HG02588 (cell line): Measurements from ENCODE around the gene DUSP9.

Experiments used
- ATAC-seq: cut with Tn5 transposase; IDR thresholded peaks from one replicate; pipeline ENCODE4 v1.9.1; 2021; ENCODE audit warnings: mild to moderate bottlenecking, moderate library complexity; ENCODE audit not compliant: unreplicated experiment

Gene DUSP9

DNA sequence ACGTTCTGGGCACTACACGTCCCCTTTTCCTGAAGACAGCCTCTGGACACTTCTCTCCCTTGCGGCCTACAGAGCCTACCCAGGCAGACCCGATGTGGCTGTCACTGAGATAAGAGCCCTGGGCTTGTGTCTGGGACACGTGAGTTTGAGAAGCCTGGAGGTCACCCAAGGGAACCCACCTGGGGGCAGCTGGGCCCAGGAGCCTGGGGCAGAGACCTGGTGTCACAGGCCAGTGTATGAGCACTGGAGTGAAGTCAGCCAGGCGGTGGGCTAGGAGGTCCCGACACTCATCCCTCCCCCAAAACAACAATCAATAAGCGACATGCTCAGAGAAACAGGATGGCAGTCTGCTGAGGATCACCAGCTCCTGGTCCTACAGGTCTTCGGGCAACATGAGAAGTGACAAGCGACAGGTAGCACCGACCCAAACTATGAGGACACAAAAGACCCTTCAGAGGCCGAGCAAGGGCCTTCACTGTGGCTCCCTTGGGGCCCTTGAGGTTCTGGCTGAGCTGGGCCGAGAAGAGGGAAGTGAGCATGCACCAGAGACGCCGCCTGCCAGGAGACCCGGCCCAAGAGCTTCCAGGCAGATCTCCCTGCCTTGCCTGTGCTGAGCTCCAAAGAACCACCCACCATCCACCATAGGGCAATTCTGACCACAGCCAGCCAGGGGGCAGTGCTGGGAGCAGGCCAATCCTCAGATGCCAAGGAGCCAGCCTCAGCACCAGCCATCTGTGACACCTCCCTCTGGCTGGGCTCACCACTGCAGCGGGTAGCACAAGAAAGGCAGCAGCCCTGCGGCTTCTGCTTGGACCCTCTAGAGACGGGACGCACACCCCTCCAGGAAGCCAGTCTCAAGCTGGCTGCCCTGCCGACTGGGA is 11.0 kb upstream of the DUSP9 start:
- ATAC-seq = no peak

DNA sequence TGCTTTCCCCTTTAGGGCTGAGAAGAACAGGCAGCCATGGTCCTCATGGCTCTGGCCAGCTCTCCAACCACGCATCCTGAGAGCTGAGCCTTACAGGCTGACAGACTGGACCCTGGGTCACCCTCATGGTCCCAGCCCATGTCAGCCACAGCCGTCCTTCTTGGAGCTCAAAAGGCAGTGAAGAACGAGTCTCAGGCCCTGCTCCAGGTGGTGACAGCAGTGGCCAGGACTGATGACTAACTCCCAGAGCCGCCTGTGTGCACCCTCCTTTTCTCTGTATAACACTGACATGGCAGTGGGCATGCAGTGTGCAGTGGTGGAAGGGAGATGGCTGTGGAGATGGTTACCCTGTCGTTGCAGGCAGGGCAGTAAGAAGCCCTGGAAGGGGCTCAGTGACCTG is 10.3 kb upstream of the DUSP9 start:
- ATAC-seq = no peak

DNA sequence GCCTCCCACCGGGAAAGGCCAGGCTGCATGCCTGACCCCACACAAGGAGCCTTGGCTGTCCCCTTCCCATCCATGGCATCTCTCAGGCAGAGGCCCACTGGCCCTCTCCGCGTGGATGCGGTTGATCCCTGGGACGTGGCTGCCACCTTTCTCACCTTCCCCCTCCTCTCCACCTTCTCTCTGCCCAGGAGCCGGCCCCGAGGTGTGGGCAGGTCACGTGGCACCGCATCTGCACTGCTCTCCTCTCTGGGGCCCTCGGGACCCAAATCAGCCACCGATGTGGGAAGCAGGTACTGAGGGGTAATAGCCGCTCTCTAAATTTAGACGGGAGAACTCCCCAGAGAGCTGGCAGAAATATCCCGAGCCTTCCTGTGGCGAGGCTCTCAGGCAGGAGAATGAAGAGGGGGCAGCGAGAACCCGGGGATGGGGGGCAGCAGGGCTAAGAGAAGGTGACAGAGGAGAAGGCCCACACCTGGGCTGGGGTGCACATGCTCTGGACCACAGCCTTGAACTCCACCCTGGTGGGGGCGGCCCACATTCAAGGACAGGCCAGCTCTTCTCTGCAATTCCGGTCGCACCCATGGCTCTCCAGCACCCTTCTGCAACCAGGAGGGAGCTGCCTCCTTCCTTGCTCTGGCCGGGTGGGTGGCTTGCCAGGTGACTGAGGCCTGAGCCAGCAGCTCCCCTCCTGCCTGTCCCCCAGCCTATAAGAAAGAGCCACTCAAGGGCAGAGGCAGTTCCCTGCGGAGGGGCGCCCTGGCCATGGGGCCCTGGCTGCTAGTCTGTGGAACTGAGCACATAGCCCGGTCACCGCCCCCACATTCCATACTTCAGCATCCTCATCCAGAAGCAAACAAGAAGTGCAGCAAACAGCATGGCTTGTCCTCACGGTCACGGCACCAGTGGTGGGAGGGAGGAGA is 9.6 kb upstream of the DUSP9 start:
- ATAC-seq = no peak

DNA sequence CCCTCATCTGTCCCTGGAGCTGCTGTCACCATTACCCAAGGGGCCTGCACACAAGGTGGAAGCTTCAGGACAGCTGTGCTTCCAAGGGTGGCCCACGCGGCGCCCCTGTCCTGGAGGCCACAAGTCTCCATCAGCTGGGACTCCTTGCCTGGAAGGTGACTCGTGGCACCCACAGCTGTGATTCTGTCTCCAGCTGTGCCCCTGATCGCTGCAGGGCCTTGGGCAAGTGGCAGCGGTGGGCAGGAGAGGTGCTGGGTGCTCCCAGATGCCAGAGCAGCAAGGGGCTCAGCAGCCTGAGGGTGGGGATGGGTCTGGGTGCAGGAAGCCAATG is 9.0 kb upstream of the DUSP9 start:
- no peak for ATAC-seq

DNA sequence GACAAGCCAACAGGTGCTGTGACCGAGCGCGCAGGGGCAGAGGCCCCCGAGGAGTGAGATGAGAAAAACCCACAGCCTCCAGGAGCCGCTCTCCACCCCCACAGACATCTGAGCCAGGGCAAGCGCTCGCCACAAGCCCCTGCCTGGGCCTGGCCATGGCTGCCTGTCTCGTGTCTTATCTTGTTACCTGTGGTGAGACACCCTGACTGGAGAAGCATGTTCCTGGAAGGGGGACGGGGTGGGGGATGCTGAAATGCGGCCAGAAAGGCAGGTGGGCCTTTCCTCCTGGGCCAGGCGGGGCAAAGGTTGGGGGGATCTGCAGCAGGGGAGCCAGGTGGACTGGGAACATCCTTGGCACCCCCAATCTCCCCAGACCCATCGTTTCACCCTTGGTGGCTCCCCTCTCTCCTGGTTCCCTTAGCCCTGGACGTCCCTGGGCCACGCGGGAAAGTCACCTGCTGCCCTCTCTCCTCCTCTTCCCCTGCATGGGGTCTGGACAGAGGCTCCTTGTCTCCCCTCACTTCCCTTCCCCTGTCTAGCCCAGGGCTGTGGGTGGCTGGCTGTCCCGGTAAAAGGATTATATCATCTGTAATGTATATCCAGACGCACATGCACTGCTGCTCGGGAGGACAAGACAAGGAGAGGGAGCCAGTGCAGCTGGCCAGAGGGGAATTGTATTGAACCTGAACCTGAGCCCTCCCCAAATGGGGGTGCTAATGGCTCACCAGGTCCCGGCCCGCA is 8.4 kb upstream of the DUSP9 start:
- ATAC-seq = no peak

DNA sequence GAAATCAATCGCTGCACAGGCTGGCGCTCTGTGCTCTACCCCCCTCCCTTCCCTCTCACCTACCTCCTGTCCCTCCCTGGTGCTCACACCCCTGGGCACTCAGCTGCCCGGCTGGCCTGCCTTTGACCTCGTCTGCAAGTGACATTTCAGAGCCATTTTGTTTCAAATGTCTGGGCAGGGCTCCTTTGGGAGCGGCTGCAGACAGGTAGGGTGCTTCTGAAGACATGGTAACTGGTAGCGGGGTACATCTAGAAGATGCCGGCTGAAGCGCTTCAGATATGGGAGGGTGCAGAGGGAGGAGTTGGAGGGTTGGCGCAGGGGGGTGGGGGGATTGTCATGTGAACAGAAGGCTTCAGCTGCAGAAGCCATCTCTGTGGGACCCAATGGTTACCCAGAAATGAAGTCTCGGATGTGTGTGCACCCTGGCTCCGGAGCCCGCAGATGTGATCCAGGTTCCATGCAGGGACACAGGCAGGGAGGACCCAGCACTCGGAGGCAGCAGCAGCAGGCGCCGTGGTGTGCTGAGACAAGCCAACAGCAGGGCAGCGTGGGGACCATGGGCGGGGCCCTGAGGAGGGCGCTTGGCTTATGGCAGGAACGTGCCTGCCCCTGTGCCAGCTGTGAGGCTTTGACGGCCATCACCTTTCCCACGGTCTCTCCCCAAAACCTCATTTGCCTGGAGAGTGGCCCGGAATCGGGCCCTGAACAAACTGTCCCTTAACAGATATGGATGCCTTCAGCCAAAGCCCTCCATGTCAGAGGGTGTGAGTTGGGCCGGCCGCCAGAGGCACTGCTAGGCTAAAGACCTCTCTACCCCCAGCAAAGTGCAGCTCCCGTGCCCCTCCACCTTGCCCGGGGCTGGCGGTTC is 7.6 kb upstream of the DUSP9 start:
- no peak for ATAC-seq

DNA sequence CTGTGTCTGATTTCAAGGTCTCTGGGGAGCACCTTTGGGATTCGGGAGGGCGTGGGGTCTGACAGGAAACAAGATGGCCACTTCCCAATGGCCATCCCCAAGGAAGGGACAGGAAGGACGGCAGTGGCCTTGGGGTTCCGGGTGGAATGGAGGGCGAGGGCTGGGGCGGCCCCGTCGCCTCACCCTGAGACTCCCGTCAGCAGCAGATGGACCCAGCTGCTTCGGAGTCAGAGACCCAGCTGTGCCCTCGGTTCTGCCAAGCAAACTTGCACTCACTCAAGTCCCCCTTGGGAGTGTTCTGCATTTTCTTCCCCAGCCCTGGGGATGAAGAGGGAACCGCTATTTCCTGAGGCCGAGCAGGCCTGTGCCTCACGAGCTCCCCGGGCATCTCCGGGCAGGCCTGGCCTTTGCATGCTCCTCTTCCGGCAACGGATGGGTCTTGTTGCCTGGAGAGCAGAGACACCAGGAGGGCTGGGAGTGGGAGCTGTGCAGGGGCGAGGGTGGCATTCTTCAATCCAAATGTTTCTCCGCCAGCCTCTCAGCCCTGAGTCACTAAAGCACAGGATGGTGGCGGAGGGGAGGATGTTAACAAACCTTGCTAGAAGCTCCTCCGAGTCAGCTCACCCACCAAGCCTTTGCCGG is 6.8 kb upstream of the DUSP9 start:
- no peak for ATAC-seq

DNA sequence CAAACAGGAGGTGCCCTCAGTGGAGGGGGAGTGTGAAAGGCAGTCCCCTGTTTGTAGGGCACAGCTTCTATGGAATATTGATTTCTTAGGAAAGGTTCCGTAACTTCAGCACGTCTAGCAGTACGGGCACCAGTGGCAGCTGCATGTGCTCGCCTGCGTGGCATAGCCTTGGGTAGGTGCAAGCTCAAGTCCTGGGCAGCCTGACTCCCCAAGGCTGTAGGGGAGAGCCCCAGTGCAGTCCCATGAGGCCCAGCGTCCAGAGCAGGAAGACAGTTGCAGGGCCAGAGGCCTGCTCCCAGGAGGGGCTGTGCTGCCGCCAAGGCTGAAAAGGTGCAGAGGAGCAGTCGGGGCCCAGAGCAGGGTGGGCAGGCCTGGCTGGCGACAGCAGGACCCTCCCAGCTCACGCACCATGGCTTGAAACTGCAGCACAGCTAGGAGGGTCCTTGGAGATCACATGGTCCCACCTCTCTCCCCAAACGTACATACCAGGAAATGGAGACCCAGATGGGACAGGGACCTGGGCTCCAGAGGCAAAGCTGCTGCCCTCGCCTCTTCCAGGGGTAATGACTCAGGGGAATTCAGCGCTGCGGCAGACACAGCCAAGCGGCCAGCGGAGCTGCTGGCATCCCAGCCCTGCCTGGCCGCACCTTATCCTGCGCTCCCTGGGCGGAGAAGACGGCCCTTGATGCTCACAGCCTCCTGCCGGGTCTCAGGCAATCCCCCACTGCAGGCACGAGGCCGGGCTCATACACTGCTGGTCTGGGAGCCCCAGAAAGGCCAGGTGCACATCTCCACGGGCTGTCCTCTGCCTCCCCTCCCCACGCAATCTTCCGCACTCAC is 6.0 kb upstream of the DUSP9 start:
- ATAC-seq = no peak

DNA sequence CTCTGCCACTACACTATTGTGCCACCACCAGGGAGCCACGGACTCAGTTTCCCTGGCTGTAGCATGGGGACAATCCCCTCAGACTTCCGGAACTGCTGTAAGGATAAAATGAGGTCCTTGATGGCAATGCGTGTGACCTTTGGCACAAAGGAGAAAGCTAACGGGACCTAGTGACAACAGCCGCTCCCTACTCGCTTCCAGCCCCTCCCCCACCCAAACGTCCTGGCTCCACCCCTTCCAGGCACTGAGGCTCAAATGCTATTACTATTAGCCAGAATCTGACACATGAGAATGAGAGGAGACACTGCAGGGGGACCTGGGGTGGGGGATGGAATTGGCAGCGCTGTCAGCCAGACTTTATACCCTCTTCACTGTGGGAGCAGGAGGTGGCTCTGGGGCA is 5.4 kb upstream of the DUSP9 start:
- ATAC-seq = no peak

DNA sequence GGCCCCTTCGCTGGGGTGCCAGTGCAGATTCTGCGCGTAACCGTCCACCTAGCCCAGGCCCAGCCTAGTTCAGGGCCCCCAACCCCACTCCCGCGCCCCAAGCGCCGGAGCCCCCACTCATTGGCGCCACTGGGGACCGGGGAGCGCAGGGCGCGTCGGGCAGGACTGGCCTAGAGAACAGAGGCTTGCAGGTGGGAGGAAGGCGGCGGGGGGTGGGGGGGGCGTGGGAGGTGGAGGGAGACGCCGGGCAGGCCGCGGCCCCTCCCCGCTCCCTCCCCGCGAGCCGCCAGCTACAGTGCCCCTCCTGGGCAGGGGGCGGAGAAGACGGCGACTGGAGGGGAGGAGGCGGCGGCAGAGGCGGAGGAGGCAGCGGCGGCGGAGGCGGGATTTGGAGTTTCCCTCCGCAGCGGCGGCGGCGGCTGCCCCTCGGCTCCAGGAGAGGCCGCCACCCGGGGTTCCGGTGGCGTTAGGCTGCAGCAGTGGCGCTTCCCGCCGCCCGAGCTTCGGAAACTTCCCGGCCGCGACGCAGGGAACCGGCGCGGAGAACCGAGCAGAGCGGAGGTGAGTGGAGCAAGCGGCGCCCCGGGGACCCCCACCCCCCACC is 4.8 kb upstream of the DUSP9 start:
- no peak for ATAC-seq

DNA sequence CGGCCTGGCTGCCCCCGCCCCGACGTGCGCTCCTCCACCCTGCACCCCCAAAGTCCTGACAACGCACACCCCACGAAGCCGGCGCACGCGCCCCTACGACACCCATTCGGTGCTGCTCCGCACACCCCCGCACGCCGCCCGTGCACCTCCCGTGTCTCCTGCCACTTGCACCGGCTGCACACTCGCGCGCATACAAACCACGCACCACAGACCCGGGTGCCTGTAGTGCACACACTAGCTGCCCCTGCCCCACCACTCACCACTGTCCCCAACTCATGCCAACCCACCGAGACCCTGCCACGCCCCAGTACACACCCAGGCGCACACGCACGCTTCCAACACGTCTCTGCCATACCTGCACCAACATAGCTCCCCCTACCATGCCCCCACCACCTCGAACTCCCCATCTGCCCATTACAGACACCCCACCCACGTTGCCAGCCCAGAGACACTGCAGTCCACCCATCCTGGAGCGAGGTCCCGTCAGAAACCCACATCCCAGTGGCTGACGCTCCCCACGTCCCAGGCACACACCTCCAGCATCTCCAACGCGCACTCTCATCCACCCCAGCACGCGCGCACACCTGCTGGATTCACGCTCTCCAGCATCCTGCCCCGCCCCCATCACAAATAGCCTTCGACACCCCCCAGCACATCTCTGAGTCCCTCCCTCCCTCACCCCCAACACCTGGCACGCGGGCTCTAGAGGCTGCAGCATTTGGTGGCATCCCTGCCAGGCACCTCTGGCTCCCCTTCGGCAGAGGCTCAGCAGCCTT is 4.2 kb upstream of the DUSP9 start:
- no peak for ATAC-seq

DNA sequence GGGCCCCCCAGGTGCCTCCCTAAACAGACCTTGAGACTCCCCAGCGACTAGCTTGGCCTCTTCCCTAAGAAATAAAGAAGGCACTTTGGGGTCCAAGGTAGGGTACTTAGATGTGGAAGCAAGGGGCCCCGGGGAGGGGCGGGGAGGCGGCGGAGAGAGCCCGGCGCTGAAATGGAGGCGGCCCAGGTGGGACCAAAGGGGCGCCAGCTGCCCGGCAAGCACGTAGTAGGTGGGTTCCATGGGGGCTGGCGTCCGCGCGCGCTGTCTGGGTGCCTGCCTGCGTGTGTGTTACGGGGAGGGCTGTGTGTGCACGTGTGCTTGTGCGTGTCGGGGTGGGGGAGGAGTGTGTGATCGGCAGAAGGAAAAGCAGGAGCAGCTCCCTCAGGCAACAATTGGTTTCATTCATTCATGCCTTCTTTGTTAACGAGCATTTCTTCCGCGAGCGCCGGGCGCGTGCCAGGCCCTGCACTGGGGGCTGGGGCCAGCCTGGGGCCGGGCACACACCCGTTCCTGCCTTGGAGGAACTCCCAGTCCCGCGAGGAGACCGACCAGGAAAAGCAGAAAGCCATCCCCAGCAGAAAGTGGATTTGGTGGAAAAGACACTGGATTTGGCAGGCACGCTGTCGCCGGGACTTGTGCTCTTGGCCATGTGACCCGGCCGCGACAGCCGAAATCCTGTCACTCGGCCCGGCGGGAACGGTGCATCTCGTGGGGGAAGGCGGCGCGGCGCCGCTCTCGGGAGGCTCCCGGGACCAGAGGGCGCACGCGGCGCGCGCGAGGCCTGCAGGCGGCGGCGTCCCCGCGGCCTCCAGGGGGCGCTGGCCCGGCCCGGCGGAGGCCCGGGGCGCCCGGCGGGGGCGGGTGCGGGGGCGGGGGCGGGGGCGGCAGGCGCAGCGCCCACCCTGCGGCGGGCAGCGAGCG is 3.3 kb upstream of the DUSP9 start:
- ATAC-seq = no peak

DNA sequence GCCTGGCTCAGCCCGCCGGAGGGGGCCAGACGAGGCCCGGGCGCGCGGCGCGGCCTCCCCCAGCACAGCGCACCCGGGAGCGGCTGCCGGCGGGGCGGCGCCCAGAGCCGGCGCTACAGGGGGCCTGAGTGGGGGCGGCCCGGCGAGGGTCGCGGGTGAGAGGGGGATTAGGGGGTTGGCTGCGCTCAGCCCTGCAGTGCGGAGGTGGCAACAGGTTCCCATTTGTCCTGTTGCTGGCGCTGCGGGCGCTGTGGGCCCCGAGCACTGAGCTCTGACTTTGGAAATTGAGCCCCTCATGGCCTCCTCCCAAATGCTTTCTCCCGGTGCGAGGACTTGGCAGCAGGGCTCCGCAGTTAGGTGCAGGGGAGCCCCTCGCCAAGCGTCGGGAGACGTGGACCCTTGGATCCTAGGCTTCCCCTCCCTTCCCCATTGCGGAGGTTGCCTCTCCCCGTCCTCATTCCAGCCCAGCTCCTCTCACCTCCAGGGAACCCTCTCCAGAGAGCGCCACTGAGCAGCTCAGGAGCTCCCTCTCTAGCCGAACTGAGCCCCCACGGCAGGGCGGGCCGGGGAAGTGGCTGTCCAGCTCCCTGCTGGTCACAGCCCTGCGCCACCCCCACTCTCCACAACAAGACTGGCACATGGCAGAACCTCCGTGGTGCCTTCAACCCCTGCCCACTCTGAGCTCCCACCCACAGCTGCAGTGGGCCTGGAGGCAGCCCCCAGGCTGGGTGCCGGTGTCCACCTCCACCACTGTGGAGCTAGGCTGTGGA is 2.5 kb upstream of the DUSP9 start:
- ATAC-seq = no peak

DNA sequence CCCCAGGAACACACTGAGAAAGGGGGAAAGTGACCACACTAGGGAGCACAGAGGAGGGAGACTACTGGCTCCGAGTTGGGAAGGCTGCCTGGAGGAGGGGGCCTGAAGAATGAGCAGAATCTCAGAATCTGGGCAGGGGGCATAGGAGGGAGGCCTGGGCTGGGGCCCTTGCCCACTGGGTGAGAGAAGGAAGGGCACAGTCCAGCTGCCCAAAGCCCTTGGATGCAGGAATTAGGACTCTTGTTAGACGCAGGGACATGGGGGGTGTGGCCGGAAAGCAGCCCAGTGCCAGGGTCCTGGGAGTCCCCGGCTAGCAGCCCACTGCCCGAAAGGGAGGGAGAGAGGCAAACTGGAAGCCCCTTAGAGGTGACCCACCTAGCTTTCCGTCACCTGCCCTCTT is 1.9 kb upstream of the DUSP9 start:
- ATAC-seq = no peak

DNA sequence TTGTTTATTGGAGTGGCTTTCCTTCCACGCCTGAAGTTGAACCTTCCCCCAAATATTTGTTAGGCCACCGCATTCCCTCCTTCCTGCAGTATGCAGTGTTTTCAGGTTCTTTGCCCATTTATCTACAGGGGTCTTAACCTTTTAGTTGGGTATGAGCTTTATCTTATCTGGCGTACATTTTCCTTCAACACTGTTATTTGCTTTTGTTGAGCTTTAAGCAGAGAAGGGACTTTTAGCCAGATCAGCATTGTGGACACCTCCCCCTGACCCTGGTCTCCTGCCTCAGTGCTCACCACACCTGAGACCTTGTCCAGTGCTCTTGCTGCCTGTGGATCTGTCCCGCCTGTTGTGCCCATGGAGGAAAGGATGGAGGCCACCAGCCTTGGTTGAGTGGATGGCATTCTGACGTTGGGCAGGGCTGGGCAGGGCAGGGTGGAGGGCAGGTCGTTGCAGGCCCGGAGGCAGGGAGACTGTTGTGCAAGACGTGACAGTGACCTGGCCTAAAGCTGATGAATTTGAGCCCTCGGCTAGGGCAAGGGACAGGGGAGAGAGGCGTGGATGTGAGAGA is 998 bp upstream of the DUSP9 start:
- ATAC-seq = no peak
